Measurements from ENCODE around the gene PHACTR2.

Gene PHACTR2

GRCh38 chr6:143743301-143744166 is 65.8 kb downstream of the PHACTR2 start:
- DNase-seq, result no peak

DNA sequence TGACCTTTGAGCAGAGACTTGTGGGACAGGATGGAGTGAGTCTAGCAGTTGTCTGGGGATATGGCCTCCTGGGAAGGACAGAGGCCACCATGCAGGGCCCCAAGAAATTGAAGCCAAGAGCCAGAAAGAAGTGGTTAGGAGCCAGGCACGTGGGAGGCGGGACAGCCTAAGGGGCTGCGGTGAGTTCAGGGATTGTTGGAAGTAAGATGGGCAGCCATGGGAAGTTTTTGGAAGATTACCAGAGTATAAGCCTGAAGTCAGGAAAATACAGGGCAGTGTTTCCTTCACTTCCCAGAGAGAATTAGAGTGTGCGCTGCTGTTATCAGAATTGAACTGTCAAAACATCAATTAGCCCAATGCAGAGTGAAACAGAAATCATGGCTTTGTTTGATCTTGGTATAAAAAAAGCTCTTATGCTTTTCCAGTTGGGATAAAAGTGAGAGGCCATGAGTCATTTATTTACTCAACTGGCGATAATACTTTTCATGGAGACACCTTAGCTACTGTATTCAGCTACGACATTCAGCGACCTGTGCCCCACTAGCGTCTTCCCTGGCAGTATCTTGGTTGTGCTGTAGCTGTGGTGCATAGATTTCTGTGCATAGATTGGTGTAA is 66.9 kb downstream of the PHACTR2 start:
- DNase-seq, result no peak

DNA sequence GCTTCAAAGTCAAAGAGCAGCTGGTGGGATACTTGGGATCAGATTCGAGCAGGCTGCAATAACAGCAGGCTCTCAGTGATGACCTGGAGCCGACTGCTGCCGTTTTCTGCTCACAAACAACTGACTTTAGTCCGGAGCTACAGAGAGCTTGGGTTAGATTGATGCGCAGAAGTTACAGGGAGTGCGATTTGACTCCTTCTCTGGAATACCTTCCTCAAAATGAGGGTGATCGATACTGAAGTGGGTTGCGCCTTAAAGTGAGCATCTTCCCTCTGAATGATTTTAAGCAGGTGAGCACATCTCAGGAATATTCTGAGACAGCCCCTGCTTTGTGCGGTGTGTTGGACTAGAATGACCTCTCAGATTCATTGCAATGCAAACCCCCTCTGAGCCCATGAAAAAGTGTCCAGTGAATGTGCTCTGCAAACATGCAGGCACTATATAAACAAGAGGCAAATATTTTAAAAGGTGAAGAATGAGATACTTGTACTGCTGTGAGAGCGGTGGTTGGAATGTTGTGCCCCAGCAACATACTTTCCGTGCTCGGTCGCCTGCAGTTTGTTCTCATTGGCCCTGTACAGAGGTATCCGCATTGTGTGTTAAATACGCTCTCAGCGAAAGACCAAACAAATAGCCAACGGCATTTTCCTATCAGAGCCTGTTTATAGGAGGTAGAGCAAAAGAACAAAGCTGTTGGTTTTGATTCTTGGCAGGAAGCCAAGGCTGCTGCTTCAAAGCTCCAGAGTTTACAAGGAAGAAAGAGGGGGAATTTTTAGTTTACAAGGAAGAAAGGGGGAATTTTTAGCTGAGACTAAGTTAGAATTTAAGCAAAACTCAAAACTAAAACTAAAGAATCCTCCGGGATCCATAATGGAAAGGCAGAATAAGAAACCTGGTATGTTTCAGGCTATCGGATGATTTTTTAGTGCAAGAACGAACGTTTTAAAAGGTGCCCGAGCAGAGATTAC is 67.7 kb downstream of the PHACTR2 start:
- no peak for DNase-seq

GRCh38 chr6:143746202-143747119 is 68.7 kb downstream of the PHACTR2 start:
- DNase-seq, result no peak

GRCh38 chr6:143747347-143747842 is 69.6 kb downstream of the PHACTR2 start:
- no peak for DNase-seq

DNA sequence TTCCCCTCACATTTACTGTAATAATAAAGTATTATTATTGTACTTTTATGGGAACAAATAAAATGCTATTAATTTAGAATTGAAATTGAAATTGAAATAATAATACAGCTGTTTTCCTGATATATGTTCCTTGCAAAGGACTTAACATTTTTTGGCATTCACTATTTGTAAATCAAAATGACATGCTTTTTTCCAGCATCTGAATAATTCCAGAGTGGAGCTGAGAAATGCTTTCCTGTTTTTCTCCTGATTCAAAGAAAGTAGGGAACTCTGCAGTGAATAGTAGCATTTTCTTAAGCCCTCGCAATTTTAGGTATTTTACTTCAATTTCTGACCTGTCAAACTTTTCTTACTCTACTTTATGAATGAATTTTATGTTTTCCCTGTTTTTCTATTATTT is 72.1 kb downstream of the PHACTR2 start:
- no peak for DNase-seq

DNA sequence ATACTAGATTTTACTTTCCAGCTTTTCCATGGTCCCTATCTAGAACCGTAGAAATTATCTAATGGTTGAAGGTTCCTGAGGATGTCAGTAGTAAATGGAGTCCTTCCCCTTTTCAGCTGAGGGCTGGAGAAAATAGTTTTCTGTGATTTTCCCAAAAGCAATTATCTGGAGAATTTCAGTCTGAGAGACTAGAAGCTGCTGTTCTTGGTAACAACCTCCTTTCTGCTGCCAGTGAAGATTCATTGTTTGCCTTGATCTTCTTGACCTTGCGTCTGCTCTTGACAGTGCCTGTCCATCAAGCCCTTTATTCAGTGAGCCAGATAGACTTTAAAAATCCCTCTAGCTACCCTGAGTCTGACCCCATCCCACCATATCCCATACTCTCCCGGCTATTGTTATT is 73.1 kb downstream of the PHACTR2 start:
- no peak for DNase-seq

DNA sequence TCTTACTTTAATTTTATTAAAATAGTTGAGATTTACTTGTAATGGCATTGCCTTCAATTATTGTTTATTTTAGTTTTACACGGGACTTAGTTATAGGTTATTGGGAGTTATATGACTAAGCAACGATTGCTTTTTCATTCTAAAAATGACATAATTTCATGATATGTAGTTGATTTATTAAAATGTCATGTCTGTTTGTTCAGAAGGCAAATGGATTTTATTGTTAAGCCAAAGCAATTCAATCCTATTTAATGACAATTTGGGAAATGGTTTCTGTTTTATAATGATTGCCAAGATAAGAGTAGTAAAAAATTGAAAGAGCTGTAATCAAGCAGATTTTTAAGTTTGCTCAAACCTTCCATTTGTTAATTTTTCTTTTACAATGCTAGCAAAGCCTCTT is 74.7 kb downstream of the PHACTR2 start:
- DNase-seq, result no peak

DNA sequence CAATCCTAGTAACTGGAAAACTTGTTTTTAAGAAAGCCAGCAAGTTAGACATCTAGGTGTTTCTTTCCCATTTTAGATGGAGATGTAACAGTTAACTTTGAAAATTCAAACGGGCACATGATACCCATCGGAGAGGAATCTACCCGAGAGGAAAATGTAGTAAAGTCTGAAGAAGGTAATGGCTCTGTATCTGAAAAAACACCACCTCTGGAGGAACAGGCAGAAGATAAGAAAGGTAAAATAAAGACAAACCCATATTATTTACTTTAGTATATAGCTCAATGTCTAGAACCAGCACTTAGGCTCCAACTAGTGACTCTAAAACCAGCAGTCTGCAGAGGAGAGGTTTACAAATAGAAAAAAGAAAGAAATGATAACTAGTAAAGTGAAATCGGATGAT is 75.9 kb downstream of the PHACTR2 start:
- no peak for DNase-seq

DNA sequence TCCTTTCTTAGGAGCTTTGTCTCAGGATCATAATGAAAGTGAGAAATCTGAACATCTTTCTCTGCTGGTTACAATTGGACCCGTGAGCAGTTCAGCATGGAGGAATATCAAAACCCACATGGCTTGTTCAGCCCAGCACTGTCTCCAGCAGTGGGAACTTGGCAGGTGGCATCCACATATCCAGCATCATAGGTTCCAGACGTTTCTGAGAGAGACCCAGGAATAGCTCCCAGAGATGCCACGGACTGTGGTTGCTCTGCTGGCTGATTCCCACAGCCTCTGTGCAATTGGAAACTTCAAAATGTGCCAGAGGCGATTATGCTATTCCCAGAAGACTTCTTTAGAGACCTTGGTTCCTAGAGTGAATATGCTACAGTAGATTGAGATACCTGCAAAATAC is 76.4 kb downstream of the PHACTR2 start:
- no peak for DNase-seq

GRCh38 chr6:143755301-143755744 is 77.6 kb downstream of the PHACTR2 start:
- DNase-seq, result no peak

GRCh38 chr6:143757346-143757832 is 79.6 kb downstream of the PHACTR2 start:
- no peak for DNase-seq

GRCh38 chr6:143758551-143758950 is 80.8 kb downstream of the PHACTR2 start:
- DNase-seq, result no peak

DNA sequence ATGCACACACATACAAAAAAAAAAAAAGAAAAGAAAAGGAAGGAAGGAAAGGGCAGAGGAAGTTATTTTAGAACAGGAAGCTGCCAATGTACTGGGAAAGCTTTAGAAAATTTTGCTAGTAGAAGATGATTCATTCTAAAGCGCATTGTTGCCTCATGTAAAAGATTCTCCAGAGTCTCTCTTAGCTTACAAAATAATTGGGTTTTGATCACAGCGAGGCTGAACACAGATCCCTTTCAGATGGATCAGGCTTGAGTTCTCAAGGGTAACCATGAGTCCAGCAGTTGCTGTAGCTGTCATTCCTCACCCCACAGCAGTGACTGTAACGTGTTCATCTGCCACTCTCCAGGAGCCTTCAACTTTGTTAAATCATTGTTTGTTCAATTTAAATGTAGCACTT is 81.9 kb downstream of the PHACTR2 start:
- DNase-seq, result no peak

- DNase-seq, result no peak
Measured at GRCh38 chr6:143761074-143761473, 83.3 kb downstream of the PHACTR2 start.

- DNase-seq, result no peak
Measured at GRCh38 chr6:143762126-143762525, 84.4 kb downstream of the PHACTR2 start.

GRCh38 chr6:143765422-143766184 is 87.8 kb downstream of the PHACTR2 start:
- DNase-seq, result no peak

DNA sequence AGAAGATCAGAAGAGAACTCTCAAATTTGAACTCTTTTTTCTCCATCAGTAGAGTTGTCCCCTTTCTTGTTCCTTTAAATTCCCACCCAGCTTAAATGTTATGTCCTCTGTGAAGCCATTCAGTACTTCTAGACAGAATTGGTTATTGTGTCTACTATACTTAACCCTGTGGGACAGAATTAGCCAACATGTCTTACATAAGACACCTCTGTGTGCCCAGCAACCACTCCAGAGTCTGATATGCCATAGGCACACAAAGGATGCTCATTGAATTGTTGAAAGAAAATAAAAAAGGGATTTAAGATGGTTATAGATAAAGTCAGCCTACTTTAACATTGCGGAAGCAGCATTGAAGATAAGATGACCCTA is 88.4 kb downstream of the PHACTR2 start:
- DNase-seq, result no peak

GRCh38 chr6:143767433-143767832 is 89.7 kb downstream of the PHACTR2 start:
- DNase-seq, result no peak

- no peak for DNase-seq
Measured at GRCh38 chr6:143772116-143773086, 94.6 kb downstream of the PHACTR2 start.

All from cortex of kidney (tissue), 1 donor.